ENCODE results near the gene TAF3.

Gene TAF3

GRCh38 chr10:8061274-8062211 lies 243.2 kb downstream of the TAF3 start:
- DNase-seq = no peak

- DNase-seq = no peak
These were observed 245.0 kb downstream of the TAF3 start for GRCh38 chr10:8063128-8063908.

GRCh38 chr10:8063935-8064334 lies 245.6 kb downstream of the TAF3 start:
- DNase-seq = no peak

- no peak for DNase-seq
These were observed 246.1 kb downstream of the TAF3 start for GRCh38 chr10:8064436-8064835.

DNA sequence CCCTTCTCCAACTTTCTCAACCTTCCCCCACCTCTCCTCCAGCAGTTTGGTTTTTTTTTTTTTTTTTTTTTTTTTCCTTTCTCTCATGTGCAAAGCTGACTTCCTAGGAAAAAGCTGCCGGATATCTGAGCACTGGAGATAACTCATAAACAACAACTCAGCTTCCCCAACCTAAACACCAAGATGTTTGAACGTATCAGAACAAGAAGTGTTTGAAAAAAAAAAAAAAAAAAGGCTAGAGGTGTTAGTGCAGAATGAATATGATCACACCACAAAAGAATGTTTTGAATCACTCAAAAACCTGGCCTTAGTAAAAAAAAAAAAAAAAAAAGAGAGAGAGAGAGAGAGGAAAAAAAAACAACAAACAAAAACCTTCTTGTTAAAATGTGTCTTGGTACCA lies 247.3 kb downstream of the TAF3 start:
- no peak for DNase-seq

DNA sequence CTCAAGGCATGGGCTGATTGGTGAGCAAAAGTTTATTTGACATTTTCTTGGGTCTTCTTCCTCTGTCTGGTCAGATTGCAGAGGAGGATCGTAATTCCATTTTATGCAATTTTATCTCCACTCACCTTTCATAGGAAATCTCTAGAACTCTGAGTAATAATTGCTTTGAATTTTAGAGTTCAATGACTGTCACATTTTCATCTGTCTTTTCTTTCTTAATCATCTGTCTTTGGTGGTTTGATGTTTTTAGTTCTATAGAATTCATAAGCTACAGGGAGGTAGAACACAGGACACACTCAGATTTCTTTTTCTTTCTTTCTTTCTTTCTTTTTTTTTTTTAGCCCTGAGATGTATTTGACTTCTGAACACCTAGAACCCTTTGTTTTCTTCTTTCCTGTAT lies 247.8 kb downstream of the TAF3 start:
- no peak for DNase-seq
